Keratinocyte (primary cell): ENCODE results near the gene ENTR1.

Experiments used
- CTCF ChIP-seq, 3 experiments: IDR thresholded peaks in 1 of 3; conservative IDR thresholded peaks in 1 of 3; optimal IDR thresholded peaks in 1 of 3; 2 replicates in 2 of 3; 3 replicates in 1 of 3; pipeline versions ENCODE3 to v1.5.1; 2011; ENCODE audit warnings: low read length in 3 of 3, mild to moderate bottlenecking in 3 of 3, moderate library complexity in 2 of 3, control low read depth in 1 of 3, inconsistent platforms in 1 of 3; ENCODE audit not compliant: insufficient read depth in 2 of 3; ENCODE audit errors: extremely low read depth in 1 of 3
- EZH2 ChIP-seq: IDR thresholded peaks from one replicate; pipeline ENCODE4 v1.6.1; 2012; ENCODE audit warnings: inconsistent platforms, mild to moderate bottlenecking, low read length, moderate library complexity

- TF ChIP-seq EZH2 (no peak), CTCF (optimal IDR thresholded peaks at IDR 0.05 in 1 of 3, IDR thresholded peaks at IDR 0.05 in 1 of 3, conservative IDR thresholded peaks at IDR 0.05 in 1 of 3; ENCODE audit: extremely low read depth in 1 of 3, insufficient read depth in 2 of 3, low read length in 3 of 3) (no peak)
Measured at GRCh38 chr9:136392538-136393449, 17.6 kb downstream of the ENTR1 start.
